HG02798 (cell line): ENCODE measurements around the gene MMP25.
A peak's percentile ranks its signal among the peaks of the same experiment; 100 is the strongest.
"Not testable (repeated sequence)": the region's sequence is repeated elsewhere in the genome, so short reads cannot be mapped to it uniquely, and the experiment has no call there.

Experiments
- ATAC-seq: cut with Tn5 transposase; IDR thresholded peaks from one replicate; pipeline ENCODE4 v1.9.1; 2021; ENCODE audit warnings: mild to moderate bottlenecking; ENCODE audit not compliant: unreplicated experiment, poor library complexity

MMP25 gene

DNA sequence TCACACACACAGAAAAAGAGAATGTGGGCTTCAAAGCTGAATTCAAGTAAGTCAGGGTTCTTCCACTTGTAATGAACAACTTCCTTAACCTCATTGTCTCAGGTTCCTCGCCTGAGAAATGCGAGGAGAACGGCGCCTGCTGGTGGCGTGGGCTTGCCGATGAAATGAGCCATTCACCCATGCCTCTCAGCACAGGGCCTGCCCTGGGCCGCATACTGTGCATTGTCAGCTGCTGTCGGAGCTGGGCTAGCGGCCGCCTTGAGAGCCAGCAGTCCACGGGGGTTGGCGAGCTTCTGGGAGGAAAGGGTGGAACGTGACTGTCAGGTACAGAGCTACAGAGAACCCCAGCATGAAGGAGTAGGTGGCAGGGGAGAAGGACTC lies 7.0 kb downstream of the MMP25 start:
- ATAC-seq: not testable (repeated sequence)

- no peak for ATAC-seq
Measured at GRCh38 chr16:3054965-3055733, 8.8 kb downstream of the MMP25 start.

DNA sequence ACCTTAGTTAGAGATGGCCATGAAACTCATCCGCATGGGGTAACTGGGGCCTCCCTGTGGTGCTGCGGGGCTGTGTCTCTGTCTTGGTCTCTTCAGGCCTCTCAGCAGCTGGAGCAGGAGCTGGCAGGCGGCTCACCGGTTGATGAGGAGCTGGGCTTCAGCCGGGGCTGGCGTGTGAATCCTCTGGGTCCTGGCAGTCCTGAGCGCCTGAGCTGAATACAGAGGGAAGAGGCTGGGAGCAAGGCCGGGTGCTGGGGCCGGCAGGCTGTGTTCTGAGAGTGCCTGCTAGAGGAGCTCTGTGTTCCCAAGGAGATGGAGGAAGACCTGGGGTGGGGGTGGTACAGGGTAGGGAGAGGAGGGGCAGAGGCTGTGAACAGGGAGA lies 9.4 kb downstream of the MMP25 start:
- ATAC-seq: not testable (repeated sequence)

DNA sequence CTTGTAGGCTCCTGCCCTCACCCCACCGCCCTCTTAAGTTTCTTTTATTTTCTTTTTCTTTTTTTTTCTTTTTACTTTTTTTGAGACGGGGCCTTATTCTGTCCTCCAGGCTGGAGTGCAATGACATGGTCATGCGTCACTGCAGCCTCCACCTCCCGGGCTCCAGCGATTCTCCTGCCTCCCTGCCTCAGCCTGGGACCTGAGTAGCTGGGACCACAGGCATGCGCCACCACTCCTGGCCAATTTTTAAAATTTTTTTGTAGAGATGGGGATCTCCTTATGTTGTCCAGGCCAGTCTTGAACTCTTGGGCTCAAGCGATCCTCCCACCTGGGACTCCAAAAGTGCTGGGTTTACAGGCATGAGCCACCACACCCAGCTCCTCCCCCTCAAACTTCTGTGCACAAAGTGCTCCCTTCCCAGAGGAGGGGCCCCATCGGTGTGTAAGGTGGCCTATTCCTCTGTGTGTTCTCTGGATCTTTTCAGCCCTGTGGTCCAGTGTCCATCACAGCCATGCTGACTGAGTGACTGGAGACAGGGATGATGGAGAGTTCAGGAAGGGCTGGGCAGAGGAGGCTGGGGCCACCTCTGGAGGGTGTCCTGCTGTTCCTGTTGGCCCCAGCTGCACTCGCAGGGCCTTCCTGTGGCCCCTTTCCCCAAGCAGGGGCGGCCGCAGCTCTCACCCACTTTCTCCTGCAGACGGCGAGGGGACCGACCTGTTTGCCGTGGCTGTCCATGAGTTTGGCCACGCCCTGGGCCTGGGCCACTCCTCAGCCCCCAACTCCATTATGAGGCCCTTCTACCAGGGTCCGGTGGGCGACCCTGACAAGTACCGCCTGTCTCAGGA lies 10.2 kb downstream of the MMP25 start:
- no peak for ATAC-seq

- no peak for ATAC-seq
Measured at GRCh38 chr16:3057181-3058138, 11.1 kb downstream of the MMP25 start.

DNA sequence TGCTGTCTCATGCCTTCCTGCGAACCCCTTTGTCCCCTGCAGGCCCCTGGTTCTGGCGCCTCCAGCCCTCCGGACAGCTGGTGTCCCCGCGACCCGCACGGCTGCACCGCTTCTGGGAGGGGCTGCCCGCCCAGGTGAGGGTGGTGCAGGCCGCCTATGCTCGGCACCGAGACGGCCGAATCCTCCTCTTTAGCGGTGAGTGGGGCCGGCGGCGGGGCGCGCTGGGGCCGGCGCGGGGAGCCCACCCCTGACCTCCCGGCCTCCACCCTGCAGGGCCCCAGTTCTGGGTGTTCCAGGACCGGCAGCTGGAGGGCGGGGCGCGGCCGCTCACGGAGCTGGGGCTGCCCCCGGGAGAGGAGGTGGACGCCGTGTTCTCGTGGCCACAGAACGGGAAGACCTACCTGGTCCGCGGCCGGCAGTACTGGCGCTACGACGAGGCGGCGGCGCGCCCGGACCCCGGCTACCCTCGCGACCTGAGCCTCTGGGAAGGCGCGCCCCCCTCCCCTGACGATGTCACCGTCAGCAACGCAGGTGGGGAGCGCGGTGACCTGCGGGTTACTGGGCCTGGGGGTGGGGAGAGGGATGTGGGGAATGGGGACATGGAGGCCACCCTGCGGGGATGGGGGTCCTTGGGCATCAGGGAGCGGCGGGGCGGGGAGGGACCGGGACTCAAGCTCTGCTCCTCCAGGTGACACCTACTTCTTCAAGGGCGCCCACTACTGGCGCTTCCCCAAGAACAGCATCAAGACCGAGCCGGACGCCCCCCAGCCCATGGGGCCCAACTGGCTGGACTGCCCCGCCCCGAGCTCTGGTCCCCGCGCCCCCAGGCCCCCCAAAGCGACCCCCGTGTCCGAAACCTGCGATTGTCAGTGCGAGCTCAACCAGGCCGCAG lies 12.0 kb downstream of the MMP25 start:
- ATAC-seq: no peak

DNA sequence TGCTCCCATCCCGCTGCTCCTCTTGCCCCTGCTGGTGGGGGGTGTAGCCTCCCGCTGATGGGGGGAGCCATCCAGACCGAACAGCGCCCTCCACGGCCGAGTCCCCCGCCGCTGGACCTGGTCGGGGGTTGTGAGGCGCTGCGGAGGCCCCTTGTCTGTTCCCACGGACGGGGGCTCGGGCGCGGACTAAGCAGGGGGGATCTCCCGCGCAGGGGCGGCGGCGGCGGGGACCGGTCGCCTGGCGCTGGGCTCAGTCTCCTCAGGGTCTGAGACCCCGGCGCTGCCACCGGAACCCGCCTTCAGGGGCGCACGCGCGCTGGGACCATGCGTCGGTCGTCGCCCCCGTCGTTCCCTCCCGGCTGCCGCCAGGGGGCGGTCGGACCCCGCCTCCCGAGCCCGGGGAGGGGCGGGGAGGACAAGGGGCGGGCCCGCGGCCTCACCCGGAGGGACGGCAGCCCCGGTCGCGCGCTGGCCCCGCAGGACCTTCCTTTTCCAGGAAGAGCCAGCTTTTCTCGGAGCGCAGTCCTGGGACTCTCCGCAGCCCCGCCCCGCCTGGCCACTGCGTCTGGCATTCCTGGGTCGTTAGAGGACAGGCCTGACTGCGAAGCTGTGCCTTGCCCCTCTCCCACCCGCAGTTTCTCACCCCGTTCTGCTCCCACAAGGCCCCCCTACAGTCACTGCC lies 12.8 kb downstream of the MMP25 start:
- ATAC-seq: peak; percentile 86

DNA sequence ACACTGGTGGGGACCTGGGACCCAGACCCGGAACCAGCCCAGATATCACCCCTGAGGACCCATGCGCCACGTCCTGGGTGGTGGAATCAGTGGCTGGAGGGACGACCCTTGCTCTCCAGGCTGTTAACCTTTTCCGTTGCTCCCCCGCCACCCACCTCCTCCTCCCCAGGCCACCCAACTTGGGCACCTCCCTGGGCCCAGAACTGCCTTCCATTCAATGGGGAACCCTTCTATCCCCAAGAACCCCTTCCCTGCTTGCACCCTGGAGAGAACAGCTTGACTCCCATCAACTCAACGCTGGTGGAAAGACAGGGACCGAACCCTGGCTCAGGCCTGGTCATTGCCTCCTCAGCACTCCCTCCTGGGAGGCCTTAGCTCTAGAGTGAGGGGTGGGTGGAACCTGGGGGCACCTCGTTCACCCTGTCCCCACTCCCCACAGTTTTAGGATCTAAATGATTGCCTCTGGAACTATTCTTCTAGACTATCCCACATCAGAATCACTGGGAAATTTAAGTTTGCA lies 13.4 kb downstream of the MMP25 start:
- ATAC-seq: no peak

- no peak for ATAC-seq
Measured at GRCh38 chr16:3060339-3061127, 14.2 kb downstream of the MMP25 start.

DNA sequence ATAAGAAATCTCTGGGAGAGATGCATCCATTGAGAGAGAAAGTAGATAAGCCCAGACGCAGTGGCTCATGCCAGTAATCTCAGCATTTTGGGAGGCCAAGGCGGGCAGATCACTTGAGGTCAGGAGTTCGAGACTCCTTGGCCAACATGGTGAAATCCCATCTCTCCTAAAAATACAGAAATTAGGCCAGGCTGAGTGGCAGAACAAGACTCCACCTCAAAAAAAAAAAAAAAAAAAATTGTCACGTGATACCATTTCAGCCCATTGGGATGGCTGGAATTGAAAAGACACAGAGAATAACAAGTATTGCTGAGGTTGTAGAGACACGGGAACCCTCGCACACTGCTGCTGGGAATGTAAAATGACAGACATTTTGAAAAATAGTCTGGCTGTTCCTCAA lies 16.2 kb downstream of the MMP25 start:
- ATAC-seq: no peak

- ATAC-seq: no peak
Measured at GRCh38 chr16:3063625-3064386, 17.4 kb downstream of the MMP25 start.

DNA sequence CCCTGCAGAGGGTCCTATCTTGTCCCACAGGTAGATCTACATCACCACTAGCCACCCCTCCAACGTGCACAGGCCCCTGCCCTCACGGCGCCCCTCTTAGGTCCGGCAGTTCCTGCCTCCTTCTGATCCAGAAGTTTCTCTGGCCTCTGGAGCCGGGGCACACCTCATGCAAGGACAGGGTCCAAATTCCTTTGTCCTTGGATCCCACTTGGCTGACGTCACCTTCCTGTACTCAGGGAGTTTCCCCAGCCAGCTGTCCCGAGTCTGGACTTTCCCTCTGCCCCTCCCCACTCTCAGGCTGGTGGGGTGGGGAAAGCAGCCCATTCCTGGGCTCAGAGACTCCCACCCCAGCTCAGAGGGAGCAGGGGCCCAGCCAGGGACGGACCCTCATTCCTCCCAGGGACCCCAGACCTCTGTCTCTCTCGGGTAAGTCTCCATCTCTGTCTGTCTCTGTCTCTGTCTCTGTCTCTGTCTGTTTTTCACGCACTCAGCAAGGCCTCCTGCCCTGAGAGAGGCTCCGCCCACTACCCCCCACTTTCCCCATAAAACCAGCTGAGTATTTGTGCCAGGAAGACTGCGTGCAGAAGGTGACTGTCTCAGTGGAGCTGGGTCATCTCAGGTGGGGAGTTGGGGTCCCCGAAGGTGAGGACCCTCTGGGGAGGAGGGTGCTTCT lies 18.8 kb downstream of the MMP25 start, which contains the start of gene IL32:
TSS of gene IL32 (plus strand) at position 572 of the 673 bp plus-strand sequence. CDS start 172 bp downstream, outside the sequence.
- ATAC-seq: peak; percentile 52

- ATAC-seq: no peak
Measured at GRCh38 chr16:3065742-3066439, 19.5 kb downstream of the MMP25 start.

DNA sequence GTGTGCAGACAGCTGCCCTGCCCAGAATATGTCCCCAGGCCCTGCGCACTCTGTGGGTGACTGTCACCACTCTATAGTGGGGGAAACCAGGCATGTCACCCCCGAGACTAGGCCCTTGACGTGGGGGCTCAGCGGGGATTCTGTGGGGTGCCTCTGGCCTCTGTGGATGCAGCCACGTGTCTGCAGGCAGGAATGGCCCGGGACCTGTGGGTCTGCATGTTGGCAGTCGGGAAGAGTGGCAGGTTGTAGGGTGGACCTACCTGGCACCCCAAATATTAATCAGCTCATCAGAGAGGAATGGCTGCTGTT lies 20.0 kb downstream of the MMP25 start:
- ATAC-seq: no peak

- no peak for ATAC-seq
Measured at GRCh38 chr16:3068487-3068886, 22.1 kb downstream of the MMP25 start.

GRCh38 chr16:3069146-3069545 lies 22.8 kb downstream of the MMP25 start:
- not testable (repeated sequence) for ATAC-seq
